ENCODE results near the gene SPARC. TPM values are rescaled to one million over a fixed set of nuclear protein-coding genes. Genes with fewer than 3 reads are reported as not detected.

SPARC gene
- total RNA-seq, 1 donor: 1,011 TPM

- TF ChIP-seq CTCF (IDR thresholded peaks at IDR 0.05; ENCODE audit: insufficient read depth, low read length): no peak
- no peak overlapping the region for H3K4me3 ChIP-seq (ENCODE audit: low read depth, low read length)
- DNase-seq (ENCODE audit: low read depth): no peak
Measured at GRCh38 chr5:151618907-151619306, 67.8 kb downstream of the SPARC start.

GRCh38 chr5:151617841-151618710 lies 68.6 kb downstream of the SPARC start:
- no peak for DNase-seq (ENCODE audit: low read depth)
- TF ChIP-seq CTCF (IDR thresholded peaks at IDR 0.05; ENCODE audit: insufficient read depth, low read length): no peak
- no peak overlapping the region for H3K4me3 ChIP-seq (ENCODE audit: low read depth, low read length)

GRCh38 chr5:151617383-151617840 lies 69.3 kb downstream of the SPARC start:
- no peak overlapping the region for H3K4me3 ChIP-seq (ENCODE audit: low read depth, low read length)
- no peak for TF ChIP-seq CTCF (IDR thresholded peaks at IDR 0.05; ENCODE audit: insufficient read depth, low read length)
- DNase-seq (ENCODE audit: low read depth): no peak

- no peak overlapping the region for H3K4me3 ChIP-seq (ENCODE audit: low read depth, low read length)
- DNase-seq (ENCODE audit: low read depth): no peak
- no peak for TF ChIP-seq CTCF (IDR thresholded peaks at IDR 0.05; ENCODE audit: insufficient read depth, low read length)
Measured at GRCh38 chr5:151615431-151615830, 71.3 kb downstream of the SPARC start.

- no peak overlapping the region for H3K4me3 ChIP-seq (ENCODE audit: low read depth, low read length)
- DNase-seq (ENCODE audit: low read depth): no peak
- no peak for TF ChIP-seq CTCF (IDR thresholded peaks at IDR 0.05; ENCODE audit: insufficient read depth, low read length)
Measured at GRCh38 chr5:151614565-151614964, 72.2 kb downstream of the SPARC start.

GRCh38 chr5:151612689-151613427 lies 73.9 kb downstream of the SPARC start:
- DNase-seq (ENCODE audit: low read depth): no peak
- no peak for TF ChIP-seq CTCF (IDR thresholded peaks at IDR 0.05; ENCODE audit: insufficient read depth, low read length)
- no peak overlapping the region for H3K4me3 ChIP-seq (ENCODE audit: low read depth, low read length)
